Measurements from ENCODE around the gene PAIP2B. TPM values are rescaled to one million over a fixed set of nuclear protein-coding genes. Genes with fewer than 3 reads are reported as not detected.

Gene PAIP2B
- total and polyA plus RNA-seq, 2 donors (not counting 1 experiment from before 2014, with no cell fraction given): 0.22 to 1.2 TPM

GRCh38 chr2:71154279-71154678 lies 72.6 kb downstream of the PAIP2B start:
- H3K27me3 ChIP-seq (ENCODE audit: control insufficient read depth, insufficient read depth, low read length): peaks cover 5% of the 10 kb centered on the region
- H3K9me3 ChIP-seq (ENCODE audit: control insufficient read depth, insufficient read depth, low read depth, low read length): no peaks in the 10 kb centered on the region
- H3K27ac ChIP-seq (ENCODE audit: insufficient read depth, low read length): no peak overlapping the region
- no peak overlapping the region for H3K4me3 ChIP-seq (replicated peaks in 1 of 4; ENCODE audit: control extremely low read depth in 1 of 4, insufficient read depth in 1 of 4, low read depth in 3 of 4, low read length in 4 of 4)
- TF ChIP-seq EZH2 (IDR thresholded peaks at IDR 0.05; ENCODE audit: low read length, missing control alignments) (no peak), CTCF (conservative IDR thresholded peaks at IDR 0.05 in 1 of 2, IDR thresholded peaks at IDR 0.05 in 1 of 2; ENCODE audit: low read depth in 1 of 2, low read length in 2 of 2) (no peak)
- no peak overlapping the region for H3K4me2 ChIP-seq (ENCODE audit: extremely low read depth, insufficient read depth, low read length)
- H3K4me1 ChIP-seq (ENCODE audit: control insufficient read depth, extremely low read depth, insufficient read depth, low read length): no peaks in the 10 kb centered on the region
- DNase-seq (ENCODE audit: low read depth in 2 of 2): no peak
- H3K79me2 ChIP-seq (ENCODE audit: control insufficient read depth, insufficient read depth, low read length): no peaks in the 10 kb centered on the region
- H3K9ac ChIP-seq (ENCODE audit: insufficient read depth, low read length): no peak overlapping the region
- H4K20me1 ChIP-seq (ENCODE audit: control insufficient read depth, extremely low read depth, insufficient read depth, low read length): no peaks in the 10 kb centered on the region
- no peaks in the 10 kb centered on the region for H3K36me3 ChIP-seq (ENCODE audit: control insufficient read depth, insufficient read depth, low read length)
- H2AFZ ChIP-seq (ENCODE audit: low read length): no peak overlapping the region

- TF ChIP-seq EZH2 (IDR thresholded peaks at IDR 0.05; ENCODE audit: low read length, missing control alignments) (no peak), CTCF (conservative IDR thresholded peaks at IDR 0.05 in 1 of 2, IDR thresholded peaks at IDR 0.05 in 1 of 2; ENCODE audit: low read depth in 1 of 2, low read length in 2 of 2) (no peak)
- Histone ChIP-seq H2AFZ (ENCODE audit: low read length) (no peak overlapping the region), H3K4me2 (ENCODE audit: extremely low read depth, insufficient read depth, low read length) (no peak overlapping the region), H3K4me1 (ENCODE audit: control insufficient read depth, extremely low read depth, insufficient read depth, low read length) (no peaks in the 10 kb centered on the region), H3K4me3 (replicated peaks in 1 of 4; ENCODE audit: control extremely low read depth in 1 of 4, insufficient read depth in 1 of 4, low read depth in 3 of 4, low read length in 4 of 4) (no peak overlapping the region), H3K9me3 (ENCODE audit: control insufficient read depth, insufficient read depth, low read depth, low read length) (no peaks in the 10 kb centered on the region), H3K9ac (ENCODE audit: insufficient read depth, low read length) (no peak overlapping the region), H3K79me2 (ENCODE audit: control insufficient read depth, insufficient read depth, low read length) (no peaks in the 10 kb centered on the region), H3K27me3 (ENCODE audit: control insufficient read depth, insufficient read depth, low read length) (peaks cover 5% of the 10 kb centered on the region), H3K27ac (ENCODE audit: insufficient read depth, low read length) (no peak overlapping the region), H3K36me3 (ENCODE audit: control insufficient read depth, insufficient read depth, low read length) (peaks cover 2% of the 10 kb centered on the region), H4K20me1 (ENCODE audit: control insufficient read depth, extremely low read depth, insufficient read depth, low read length) (no peaks in the 10 kb centered on the region)
- no peak for DNase-seq (ENCODE audit: low read depth in 2 of 2)
These were observed 73.2 kb downstream of the PAIP2B start for GRCh38 chr2:71153585-71154224.

- no peak for DNase-seq (ENCODE audit: low read depth in 2 of 2)
These were observed 75.3 kb downstream of the PAIP2B start for GRCh38 chr2:71151620-71152019.

More at GRCh38 chr2:71151620-71152019, 75.3 kb downstream of the PAIP2B start:
- Histone ChIP-seq H3K27me3 (ENCODE audit: control insufficient read depth, insufficient read depth, low read length) (peaks cover 5% of the 10 kb centered on the region), H2AFZ (ENCODE audit: low read length) (no peak overlapping the region), H3K9ac (ENCODE audit: insufficient read depth, low read length) (no peak overlapping the region), H3K79me2 (ENCODE audit: control insufficient read depth, insufficient read depth, low read length) (no peaks in the 10 kb centered on the region), H3K4me3 (replicated peaks in 1 of 4; ENCODE audit: control extremely low read depth in 1 of 4, insufficient read depth in 1 of 4, low read depth in 3 of 4, low read length in 4 of 4) (no peak overlapping the region), H3K4me1 (ENCODE audit: control insufficient read depth, extremely low read depth, insufficient read depth, low read length) (no peaks in the 10 kb centered on the region), H3K27ac (ENCODE audit: insufficient read depth, low read length) (no peak overlapping the region), H3K36me3 (ENCODE audit: control insufficient read depth, insufficient read depth, low read length) (peaks cover 2% of the 10 kb centered on the region), H4K20me1 (ENCODE audit: control insufficient read depth, extremely low read depth, insufficient read depth, low read length) (no peaks in the 10 kb centered on the region), H3K9me3 (ENCODE audit: control insufficient read depth, insufficient read depth, low read depth, low read length) (no peaks in the 10 kb centered on the region), H3K4me2 (ENCODE audit: extremely low read depth, insufficient read depth, low read length) (no peak overlapping the region)
- no peak for TF ChIP-seq EZH2 (IDR thresholded peaks at IDR 0.05; ENCODE audit: low read length, missing control alignments)
- TF ChIP-seq CTCF (conservative IDR thresholded peaks at IDR 0.05 in 1 of 2, IDR thresholded peaks at IDR 0.05 in 1 of 2; ENCODE audit: low read depth in 1 of 2, low read length in 2 of 2): no peak

Measured in fibroblast of lung (primary cell).